GM18868 (cell line): ENCODE measurements around the gene EP400.

Experiments used
- ATAC-seq: cut with Tn5 transposase; IDR thresholded peaks from one replicate; pipeline ENCODE4 v1.9.1; 2021; ENCODE audit warnings: mild to moderate bottlenecking, moderate library complexity; ENCODE audit not compliant: unreplicated experiment

The EP400 gene, protein sequence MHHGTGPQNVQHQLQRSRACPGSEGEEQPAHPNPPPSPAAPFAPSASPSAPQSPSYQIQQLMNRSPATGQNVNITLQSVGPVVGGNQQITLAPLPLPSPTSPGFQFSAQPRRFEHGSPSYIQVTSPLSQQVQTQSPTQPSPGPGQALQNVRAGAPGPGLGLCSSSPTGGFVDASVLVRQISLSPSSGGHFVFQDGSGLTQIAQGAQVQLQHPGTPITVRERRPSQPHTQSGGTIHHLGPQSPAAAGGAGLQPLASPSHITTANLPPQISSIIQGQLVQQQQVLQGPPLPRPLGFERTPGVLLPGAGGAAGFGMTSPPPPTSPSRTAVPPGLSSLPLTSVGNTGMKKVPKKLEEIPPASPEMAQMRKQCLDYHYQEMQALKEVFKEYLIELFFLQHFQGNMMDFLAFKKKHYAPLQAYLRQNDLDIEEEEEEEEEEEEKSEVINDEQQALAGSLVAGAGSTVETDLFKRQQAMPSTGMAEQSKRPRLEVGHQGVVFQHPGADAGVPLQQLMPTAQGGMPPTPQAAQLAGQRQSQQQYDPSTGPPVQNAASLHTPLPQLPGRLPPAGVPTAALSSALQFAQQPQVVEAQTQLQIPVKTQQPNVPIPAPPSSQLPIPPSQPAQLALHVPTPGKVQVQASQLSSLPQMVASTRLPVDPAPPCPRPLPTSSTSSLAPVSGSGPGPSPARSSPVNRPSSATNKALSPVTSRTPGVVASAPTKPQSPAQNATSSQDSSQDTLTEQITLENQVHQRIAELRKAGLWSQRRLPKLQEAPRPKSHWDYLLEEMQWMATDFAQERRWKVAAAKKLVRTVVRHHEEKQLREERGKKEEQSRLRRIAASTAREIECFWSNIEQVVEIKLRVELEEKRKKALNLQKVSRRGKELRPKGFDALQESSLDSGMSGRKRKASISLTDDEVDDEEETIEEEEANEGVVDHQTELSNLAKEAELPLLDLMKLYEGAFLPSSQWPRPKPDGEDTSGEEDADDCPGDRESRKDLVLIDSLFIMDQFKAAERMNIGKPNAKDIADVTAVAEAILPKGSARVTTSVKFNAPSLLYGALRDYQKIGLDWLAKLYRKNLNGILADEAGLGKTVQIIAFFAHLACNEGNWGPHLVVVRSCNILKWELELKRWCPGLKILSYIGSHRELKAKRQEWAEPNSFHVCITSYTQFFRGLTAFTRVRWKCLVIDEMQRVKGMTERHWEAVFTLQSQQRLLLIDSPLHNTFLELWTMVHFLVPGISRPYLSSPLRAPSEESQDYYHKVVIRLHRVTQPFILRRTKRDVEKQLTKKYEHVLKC (N-terminal part only)

DNA sequence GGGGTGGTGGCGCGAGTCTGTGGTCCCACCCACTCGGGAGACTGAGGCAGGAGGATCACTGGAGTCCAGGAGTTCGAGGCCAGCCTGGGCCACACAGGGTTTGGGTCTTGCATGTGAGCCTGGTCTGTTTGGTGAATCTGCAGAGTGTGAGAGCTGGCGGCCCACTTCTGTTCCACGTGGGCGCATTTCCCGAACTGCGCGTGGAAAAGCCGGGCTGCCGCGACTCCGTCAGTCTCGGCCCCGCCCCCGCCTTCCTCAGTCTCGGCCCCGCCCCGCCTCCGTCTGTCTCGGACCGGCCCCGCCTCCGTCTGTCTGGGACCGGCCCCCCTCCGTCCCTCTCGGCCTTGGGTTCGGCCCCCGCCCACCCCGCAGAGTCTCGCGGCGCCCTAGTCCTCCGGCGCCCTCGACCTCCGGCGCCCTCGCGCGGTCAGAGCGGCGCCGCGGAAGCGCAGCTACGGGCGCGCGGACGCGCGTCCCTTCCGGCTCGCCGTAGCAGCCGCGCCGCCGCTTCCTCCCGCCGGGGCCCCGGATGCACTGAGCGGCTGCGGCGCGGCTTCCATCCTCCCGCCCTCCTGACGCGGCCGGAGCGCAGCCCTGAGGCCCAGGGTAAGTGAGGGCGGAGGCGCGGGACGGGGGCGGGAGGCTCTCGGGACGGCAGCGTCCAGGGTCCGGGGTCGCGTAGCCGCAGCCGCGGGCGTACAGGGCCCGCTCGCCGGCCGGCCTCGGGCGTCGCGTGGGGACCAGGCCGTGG, at the start of gene EP400:
Gene EP400 (plus strand): TSS at position 512 of the 751 bp plus-strand sequence. CDS start 10,678 bp downstream, outside the sequence.
- ATAC-seq: peak; percentile 90

DNA sequence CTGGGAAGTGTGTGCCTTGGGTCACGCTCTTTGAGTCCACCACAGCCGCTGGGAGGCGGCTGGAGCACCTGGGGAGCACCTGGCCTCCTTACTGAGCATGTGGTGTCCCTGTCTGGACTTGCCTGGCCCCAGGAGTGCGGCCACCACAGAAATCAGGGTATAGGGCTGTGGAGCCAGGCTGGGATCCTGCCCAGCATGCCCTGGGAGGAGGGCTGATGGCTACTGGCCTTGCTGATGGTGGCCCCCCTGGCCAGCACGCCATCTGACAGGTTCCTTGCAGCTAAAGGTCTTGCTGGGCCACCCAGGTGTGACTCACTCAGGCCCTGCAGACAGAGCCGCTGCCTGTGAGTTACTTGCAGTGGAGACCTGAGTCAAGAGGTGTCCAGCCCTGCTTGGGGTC, 49.3 kb upstream of the EP400 start:
- ATAC-seq: no peak

DNA sequence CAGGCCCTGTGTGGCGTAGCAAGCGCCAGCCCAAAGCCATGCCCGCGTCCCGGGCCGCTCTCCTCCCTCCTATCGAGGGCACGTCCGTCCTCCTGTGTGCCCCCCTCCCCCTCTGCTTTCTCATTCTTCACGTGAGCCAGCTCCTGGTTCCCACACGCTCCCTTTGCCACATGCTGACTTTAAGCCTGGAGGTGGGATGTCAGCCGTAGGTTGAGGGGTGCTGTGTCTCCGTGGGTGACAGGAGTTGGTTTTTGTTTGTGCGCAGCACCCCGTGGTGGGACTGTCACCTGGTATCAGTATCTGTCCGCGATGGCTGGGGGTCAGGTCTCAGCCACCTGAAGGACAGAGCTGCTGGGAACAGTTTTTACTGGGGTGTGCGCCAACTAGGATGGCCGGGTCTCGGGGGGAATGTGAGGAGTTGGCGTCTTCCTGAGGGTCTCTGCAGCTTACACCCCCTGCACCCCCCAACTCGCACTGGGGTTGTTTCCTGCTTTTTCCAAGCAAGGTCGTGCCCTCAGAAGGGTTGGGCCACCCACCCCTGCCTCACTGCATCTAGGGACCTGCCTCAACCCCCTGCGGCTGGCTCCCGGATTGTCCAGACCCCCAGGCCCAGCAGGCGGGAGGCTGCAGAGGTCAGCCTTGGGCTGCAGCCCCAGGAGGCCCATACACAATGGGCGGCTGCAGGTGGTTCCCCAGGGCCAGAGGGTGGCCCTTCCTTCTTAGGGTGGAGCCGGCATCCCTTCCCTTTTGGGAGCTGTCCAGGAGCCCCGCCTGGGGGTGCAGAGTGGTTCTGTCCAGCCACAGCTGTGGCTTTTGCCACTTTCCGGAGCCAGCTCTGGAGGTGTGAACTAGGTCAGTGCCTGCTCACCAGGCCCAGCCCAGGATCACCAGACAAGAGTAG, 48.1 kb upstream of the EP400 start:
- ATAC-seq: no peak

DNA sequence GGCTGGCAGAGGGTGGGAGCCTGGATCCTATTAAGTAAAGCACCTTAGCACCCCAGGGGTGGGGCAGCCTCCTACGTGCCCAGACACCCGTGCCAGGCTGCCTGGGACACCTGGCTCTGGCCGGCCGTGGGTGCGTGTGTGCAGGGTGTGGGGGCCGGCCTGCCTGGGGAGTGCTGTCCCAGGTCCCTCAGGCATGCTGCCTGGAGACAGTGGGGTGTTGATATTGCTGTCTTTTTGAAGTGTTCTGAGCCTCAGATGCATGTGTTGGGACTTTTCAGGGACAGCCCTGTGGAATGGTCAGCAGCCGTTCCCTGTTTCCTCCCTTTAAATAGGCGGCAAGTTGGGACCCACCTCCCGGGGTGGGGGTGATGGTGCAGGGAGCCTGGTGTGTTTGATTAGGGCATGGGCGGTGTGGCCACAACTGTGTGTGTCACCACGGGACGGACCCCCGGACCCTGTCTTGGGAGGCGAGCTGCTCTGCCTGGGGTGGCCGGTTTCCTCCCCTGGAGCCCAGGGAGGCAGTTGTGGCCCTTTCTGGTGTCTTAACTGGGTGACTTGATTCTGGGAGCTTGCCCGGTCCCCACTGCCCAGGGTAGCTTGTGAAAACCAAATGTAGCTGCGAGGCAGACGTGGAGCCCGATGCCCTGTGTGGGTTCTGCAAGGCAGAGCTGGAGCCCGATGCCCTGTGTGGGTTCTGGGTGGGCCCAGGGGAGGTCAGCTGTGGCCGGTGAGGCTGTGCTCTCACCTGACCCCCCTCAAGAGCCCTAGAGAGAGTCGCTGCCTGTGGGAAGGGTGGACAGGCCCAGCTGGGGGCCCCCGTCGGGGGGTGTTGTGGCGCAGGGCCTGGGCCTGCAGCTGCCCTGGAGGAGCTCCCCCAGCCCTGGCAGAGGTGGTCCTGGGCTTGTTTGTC, 47.2 kb upstream of the EP400 start:
- no peak for ATAC-seq

DNA sequence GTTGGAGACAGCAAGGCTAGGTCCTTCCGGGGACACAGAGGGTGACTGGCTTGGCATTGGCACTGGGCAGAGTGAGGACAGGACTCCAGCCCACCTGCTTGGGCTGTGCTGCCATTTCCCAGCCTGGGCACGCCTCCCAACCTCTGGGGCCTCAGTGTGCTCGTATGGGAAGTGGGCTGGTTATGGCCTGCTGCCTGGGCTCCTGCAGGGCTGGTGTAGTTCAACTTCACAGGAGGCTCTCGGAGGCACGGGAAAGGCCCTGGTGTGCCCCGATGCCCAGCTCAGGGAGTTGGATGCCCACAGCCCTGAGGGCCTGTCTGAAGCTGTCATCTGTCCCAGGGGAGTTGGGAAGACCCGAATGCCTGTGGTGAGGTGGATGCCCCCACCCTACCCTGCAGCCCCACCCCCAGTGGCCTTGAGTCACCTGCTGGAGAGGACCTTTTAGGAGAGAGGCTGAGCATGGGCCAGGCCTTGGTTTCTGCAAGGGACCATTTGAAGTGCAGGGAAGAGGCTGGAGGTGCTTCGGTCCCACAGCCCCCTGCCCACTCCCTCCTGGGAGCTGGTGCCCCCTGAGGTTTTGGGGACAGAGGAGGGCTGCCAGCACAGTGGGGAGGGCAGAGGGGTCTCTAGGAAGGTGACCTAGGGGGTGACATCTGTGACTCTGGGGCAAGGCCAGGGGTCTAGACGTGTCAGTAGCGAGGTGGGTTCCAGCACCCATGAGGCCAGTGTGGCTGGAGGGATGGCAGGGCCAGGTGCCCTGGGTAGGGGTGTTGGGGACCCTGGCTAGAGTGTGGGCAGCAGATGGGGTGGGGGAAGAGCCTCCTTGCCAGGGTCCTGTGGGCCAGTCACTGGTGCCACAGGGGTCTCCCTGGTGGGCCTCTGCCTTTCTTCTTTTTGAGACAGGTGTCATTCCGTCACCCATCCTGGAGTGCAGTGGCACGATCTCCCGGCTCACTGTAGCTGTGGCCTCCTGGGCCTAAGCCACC, 46.2 kb upstream of the EP400 start:
- ATAC-seq: no peak

DNA sequence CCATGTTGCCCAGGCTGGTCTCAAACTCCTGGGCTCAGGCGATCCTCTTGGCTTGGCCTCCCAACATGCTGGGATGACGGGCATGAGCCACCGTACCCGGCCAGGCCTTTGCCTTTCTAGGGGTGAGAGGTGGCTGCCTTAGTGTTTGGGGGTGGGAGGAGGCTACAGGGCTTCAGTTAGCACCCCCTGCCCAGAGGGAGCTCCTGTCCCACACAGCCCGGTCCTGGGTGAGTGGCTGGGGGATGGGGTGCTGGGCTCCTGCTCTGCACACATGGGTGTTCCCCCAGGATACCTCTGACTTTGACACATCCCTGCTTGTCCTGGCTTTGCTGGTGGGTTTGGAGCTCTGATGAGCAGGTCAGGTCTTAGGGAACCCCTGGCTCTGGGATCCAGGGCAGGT, 45.4 kb upstream of the EP400 start:
- no peak for ATAC-seq

DNA sequence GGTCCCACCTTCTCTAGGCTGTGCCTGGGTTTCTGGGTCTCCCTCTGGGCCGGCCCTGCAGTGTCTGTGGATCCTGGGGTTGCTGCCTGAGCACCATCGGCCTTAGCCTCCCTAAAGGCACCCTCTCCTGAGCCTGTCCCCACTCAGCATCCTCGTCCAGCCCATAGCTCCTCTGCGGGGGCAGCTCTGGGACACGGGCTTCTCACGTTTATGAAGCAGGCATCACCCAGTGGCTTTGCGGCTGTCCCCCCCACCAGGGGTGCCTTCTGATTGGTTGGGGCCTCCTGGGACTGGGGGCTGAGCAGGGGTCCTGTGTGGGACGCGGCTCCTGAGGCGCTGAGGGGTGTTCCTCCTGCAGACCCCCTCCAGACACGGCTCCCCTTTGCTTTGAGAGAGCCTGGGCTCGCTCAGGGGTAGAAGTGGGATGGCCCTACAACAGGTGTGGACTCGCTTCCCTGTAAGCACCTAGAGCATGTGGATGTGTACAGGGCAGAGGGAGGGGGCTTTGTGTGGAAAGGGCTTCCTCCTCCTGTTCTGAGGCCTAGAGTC, 44.6 kb upstream of the EP400 start:
- no peak for ATAC-seq

DNA sequence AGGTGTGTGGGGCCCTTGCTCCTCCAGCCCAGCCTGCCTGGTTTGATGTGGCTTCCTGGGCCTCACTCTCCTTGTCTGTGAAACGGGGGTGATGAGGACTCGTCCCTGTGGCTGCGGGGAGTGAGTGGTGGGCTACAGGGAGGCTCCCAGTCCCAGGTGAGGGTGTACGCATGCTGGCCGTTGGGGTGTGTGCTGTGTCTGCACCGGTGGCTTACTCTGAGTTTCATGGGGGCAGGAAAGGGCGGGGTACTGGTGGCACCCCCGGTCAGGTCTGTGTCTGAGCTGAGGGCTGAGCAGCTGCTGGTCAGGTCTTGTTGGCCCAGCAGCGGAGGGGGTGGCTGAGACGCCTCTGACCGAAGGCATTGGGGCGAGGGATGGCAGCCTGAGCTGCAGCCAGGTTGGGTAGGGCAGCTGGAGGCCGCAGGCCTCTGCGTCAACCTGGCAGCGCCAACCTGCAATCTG, 44.1 kb upstream of the EP400 start:
- no peak for ATAC-seq

DNA sequence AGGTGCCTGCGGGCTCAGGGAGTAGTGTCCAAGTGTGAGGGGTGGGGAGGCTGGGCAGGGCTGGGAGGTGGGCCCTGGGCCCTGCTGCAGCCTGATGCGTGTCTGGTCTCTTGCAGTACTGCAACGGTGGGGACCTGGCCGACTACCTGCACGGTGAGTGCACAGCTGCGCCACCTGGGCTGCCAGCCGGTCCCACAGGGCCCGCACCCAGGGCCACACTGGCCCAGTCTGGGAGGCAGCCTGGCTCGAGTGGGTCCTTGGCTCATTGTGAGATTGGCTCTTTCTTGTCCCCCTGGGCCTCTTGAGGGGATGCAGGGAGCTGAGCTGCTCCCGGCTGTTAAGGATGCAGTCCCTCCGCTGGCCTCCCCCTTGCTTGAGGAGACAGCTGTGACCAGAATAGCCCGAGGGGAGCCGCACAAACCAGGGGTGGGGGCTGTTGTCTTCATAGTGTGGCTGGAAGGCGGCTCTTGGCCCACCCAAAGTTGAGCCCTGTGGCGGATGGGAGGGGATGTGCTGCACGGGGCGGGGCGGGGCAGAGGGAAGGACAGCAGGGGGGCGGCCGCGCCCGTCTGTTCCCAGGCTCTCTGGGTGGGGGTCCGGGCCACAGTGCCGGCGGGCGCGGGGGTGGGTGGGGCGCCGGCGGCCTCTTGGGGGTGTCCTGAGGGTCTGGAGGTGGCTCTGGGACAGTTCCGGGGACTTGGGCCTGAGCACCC, 42.2 kb upstream of the EP400 start:
- no peak for ATAC-seq

DNA sequence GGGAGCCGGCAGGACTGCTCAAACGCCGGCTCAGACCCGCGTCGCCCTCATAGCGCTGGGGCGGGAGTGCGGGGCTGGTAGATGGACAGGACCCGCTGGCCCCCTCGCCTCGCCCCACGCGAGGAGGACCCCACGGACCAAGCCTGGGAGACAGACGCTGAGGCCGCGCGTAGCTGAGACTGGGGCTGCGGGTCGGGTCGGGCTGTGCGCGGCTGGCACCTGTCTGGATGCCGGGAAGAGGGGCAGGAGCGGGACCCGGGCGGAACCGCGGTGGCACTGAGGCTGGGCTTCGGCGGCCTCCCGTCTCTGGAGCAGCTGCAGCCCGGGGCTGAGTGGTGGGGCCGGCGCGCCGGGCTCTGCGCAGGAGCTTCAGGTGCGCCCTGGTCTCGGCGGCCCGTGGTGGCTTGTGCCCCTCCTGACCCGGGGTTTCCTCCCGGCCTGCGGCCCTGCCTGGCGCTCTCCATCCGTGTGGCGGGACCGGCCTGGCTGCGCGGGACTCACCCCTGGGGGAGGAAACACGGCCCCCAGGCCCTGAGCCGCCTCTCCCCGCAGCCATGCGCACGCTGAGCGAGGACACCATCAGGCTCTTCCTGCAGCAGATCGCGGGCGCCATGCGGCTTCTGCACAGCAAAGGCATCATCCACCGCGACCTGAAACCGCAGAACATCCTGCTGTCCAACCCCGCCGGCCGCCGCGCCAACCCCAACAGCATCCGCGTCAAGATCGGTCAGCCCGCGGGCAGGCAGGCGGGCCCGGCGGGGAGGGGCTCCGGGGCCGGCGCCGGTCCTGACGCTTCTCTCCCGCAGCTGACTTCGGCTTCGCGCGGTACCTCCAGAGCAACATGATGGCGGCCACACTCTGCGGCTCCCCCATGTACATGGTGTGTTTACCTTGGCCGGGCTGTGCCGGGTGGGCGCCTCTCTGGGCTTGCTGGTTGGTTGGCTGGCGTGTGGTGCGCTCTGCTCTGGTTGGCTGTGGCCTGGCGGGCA, 41.4 kb upstream of the EP400 start:
- no peak for ATAC-seq

DNA sequence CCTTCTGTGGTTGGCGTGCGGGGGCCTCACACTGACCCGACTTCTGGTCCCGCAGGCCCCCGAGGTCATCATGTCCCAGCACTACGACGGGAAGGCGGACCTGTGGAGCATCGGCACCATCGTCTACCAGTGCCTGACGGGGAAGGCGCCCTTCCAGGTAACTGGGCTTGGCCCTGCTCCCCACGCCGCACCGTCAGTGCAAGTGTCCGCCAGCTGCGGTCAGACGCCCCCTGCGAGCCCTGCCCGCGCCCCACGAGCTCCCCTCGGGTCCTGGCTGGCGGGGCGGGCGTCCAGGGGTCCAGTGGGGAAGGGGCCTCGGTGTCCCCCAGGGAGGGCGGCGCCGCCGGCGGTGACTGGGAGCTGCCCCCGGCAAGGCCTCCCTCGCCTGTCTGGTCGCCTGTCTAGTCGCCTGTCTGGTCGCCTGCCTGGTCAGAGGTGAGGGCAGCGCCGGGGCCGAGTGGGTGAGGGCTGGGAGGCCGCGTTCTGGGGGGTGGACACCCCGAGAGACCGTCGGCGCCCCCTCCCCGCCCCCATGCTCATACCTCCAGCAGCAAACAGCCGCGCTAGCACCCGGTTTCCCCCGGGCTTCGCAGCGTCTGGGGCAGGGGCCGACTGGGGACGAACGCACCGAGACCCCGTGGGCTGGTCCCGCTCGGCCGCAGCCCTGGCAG, 40.5 kb upstream of the EP400 start:
- ATAC-seq: no peak

DNA sequence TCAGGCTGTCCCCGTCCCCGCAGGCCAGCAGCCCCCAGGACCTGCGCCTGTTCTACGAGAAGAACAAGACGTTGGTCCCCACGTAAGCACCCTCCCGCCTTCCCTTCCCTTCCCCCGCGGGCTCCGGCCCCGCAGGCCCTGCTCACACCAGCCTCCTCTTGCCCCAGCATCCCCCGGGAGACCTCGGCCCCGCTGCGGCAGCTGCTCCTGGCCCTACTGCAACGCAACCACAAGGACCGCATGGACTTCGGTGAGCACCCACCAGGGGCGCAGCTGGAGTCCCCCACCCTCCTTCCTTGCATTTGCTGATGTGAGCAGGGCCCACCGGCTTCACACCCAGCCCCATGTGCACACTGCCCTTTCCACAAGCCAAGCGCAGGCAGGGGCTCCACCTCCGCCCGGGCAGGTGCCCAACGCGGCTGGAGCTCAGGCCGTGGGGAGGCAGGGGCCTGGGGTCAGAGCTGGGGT, 40.0 kb upstream of the EP400 start:
- ATAC-seq: no peak

DNA sequence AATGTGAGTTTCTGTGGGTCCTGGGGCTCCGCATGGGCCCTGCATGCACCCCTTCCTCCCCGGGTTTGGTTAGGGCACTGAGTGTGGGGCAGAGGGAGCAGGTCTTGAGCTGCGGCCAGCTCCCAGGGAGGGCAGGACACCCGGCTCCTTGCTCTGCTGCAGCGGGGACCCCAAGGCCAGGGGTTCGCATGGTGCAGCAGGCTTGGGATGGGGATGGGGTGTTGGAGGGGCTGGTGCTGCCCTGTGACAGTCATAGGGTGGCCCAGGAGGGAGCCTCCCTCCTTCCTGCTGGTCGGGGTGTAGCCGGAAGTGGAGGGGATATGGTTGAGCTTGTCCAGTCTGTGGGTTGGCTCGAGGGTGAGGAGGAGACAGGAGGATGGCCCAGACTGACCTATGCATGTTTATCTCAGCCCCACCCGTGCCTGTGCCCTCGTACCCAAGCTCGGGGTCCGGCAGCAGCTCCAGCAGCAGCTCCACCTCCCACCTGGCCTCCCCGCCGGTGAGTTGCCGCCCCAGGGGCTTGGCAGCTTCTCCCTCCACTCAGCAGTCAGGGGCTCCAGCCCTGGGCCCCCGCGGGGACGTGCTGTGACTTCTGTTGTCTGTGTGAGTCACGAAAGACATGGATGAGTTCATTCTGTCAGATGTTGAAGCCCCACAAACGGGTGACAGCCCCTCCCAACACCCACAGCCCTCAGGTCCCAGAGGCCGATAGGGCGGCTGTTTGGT, 39.3 kb upstream of the EP400 start:
- no peak for ATAC-seq
